Heart right ventricle (tissue), 16 donors: Measurements from ENCODE around the gene ZMIZ1. TPM values are rescaled to one million over a fixed set of nuclear protein-coding genes. Genes with fewer than 3 reads are reported as not detected.

Experiments used
- ATAC-seq, 8 donors: fragments of 200-7000 bp; cut with Tn5 transposase; one replicate each; pipeline ENCODE4 v1.9.1; 2020; ENCODE audit warnings: mild to moderate bottlenecking in 8 of 8, moderate library complexity in 8 of 8, moderate number of reproducible peaks in 1 of 8
- DNase-seq, 2 donors: peaks; one replicate each; pipeline ENCODE4 v3.0.0-alpha.2; 2020
- H3K27ac ChIP-seq, 10 donors: fragments of 200-600 bp; sonication (generic) in 2 of 10; one replicate each; pipeline versions ENCODE4 v1.5.0 to v1.8.0; 2020 to 2022; ENCODE audit warnings: mild to moderate bottlenecking in 3 of 10
- H3K27me3 ChIP-seq, 7 donors: fragments of 200-600 bp; one replicate each; pipeline ENCODE4 v1.8.0; 2021 to 2022; ENCODE audit warnings: mild to moderate bottlenecking in 2 of 7
- H3K36me3 ChIP-seq, 9 donors: fragments of 200-600 bp; sonication (generic) in 1 of 9; one replicate each; pipeline versions ENCODE4 v1.5.0 to v1.8.0; 2020 to 2022; ENCODE audit warnings: mild to moderate bottlenecking in 2 of 9
- H3K4me1 ChIP-seq, 9 donors: fragments of 200-600 bp; sonication (generic) in 1 of 9; one replicate each; pipeline versions ENCODE4 v1.5.0 to v1.8.0; 2020 to 2022; ENCODE audit warnings: mild to moderate bottlenecking in 4 of 9
- H3K4me3 ChIP-seq, 10 donors: fragments of 200-600 bp; sonication (generic) in 2 of 10; one replicate each; pipeline versions ENCODE4 v1.5.0 to v1.8.0; 2020 to 2022; ENCODE audit warnings: mild to moderate bottlenecking in 7 of 10, moderate library complexity in 2 of 10
- H3K9me3 ChIP-seq, 11 donors: fragments of 200-600 bp in 10 of 11; sonication (generic) in 2 of 11; one replicate each; pipeline versions ENCODE4 v1.5.0 to v1.8.0; 2013 to 2022; ENCODE audit warnings: mild to moderate bottlenecking in 2 of 11, control low read depth in 1 of 11, moderate library complexity in 1 of 11
- WGBS, 2 donors: extraction: QIAGEN DNeasy Blood & Tissue Kit; methylation state at CpG; one replicate each; pipeline ENCODE4 v1.1.7; 2013; ENCODE audit warnings: inconsistent platforms in 1 of 2; 5-methylcytosine and 5-hydroxymethylcytosine counted together
- intact Hi-C, 10 donors: fragments of 100-400 bp; cut with DNase I; formaldehyde crosslinking; loops; one replicate each; pipeline versions ENCODE4 v1.11.1 to v1.14.2; 2022
- polyA plus RNA-seq, 2 donors: library from polyadenylated mRNA; stranded (reverse); fragments of 200-250 nt; gene quantifications; one replicate each; pipeline ENCODE4 v1.2.3, GENCODE V29; 2013
- total RNA-seq, 10 donors: library from RNA; stranded (reverse); fragmentation: NEBNext Ultra II Directional in 3 of 10; extraction: Animal tissue kit (Norgen Biotek cat#: 25700) in 3 of 10; gene quantifications; one replicate each; pipeline versions ENCODE4 v1.2.1 to v1.2.4, GENCODE V29; 2021 to 2023
- TF ChIP-seq, protein P1 (sequence below), 9 donors: fragments of 200-600 bp; sonication (generic) in 2 of 9; IDR thresholded peaks; one replicate each; pipeline versions ENCODE4 v1.5.0 to v1.8.0; 2021 to 2022; ENCODE audit warnings: antibody characterized with exemption in 9 of 9, mild to moderate bottlenecking in 5 of 9, moderate library complexity in 1 of 9
- donor health status: Arrhythmogenic right ventricular cardiomyopathy.
- donor health status: ischemic (EF 13 %, LVEDD 7.1; RV severe dilation, severe dysfunction).
- donor health status: healthy with polysubstance abuse.
- donor health status: DM: no; HTN: yes; CAD: no.
- donor health status: DM: no; HTN: no; CAD: no.
- donor health status: ischemic (EF 25% LVEDD 6.9; RV normal size, moderate dysfunction).
- donor health status: ischemic (EF 25% LVEDD 5.7; RV mildly dilated, moderate dysfunction).
- donor health status: healthy.
- donor health status: DM: yes; HTN: yes; CAD: no.
- donor health status: Ischemic cardiomyopathy.
- donor health status: ischemic (EF 35%, LVEDD 5.7; RV mildly dilated, moderate dysfunction).
- donor health status: nonischemic (EF 11% LVEDD 7.7; RV severe dilation, severe dysfunction).
- donor health status: DM: yes; HTN: yes; CAD: no.
- donor health status: PGD.
- donor health status: ischemic (EF 29% LVEDD 5.4; RV normal size, mild dysfunction).
- donor health status: nonischemic (EF 23%, LVEDD 6.1; RV moderate dilation, normal function).

Gene ZMIZ1
- total and polyA plus RNA-seq, 12 donors: 24.2 to 61.5 (median 49.8) TPM

DNA sequence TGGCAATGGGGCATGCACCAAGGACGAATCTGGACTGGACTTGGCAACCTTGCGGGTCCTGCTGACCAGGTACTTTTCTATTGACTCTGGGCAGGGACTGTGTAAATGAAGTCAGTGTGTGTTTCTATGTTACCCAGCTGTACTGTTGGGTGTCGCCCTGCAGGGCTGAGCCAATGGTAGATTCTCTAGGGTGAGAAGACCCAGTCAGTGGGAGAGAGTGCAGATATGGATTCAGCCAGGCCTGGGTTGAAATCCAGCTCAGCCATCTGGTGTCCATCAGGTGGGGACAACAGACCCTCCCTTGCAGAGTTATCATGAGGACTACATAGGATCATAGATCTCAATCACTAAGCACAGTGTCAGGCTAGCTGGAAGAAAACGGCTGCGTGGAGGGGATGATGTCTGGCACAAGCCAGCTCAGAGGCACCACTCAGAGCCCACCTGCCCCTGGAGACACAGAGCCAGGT, 273.6 kb downstream of the ZMIZ1 start:
- no peak for ATAC-seq
- WGBS, 2 donors: 94 to 97% methylated on average over 5 of the region's 5 CpGs

DNA sequence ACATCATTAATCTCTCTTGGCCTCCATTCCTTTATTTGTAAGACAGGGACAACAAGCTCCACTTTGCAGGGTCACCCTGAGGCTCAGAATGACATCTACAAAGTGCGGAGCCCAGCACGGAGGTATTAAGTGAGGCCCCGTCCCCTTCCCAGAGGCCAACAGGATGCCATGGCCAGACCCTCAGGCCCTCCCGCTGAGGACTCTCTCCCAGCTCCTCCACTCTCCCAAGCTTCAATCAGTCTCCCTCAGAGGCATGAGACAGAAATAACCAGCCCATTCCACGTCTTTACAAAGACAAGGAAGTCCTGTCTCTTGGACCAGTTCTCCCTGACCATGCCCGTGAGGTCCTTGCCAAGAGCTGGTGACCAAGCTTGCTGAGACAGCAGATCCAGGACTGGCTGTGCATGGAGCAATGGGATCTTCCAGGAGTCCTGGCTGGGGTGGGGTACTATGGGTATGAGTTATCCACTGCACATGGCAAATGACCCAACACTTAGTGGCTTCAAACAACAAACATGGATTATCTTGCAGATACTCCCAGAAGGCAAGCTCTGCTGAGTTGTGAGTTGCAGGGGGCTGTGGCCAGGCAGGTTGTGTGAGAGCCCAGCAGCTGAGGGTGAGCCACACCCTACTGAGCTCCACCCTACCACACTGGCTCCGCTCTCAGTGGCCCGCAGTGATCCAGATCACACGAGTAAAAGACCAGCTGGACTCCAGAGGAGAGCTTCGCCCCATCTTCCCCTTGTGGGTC, 274.2 kb downstream of the ZMIZ1 start:
- H3K9me3 ChIP-seq: no peaks in the 10 kb centered on the region

More for the DNA sequence above, 273.6 kb downstream of the ZMIZ1 start:
- TF ChIP-seq, protein P1, sequence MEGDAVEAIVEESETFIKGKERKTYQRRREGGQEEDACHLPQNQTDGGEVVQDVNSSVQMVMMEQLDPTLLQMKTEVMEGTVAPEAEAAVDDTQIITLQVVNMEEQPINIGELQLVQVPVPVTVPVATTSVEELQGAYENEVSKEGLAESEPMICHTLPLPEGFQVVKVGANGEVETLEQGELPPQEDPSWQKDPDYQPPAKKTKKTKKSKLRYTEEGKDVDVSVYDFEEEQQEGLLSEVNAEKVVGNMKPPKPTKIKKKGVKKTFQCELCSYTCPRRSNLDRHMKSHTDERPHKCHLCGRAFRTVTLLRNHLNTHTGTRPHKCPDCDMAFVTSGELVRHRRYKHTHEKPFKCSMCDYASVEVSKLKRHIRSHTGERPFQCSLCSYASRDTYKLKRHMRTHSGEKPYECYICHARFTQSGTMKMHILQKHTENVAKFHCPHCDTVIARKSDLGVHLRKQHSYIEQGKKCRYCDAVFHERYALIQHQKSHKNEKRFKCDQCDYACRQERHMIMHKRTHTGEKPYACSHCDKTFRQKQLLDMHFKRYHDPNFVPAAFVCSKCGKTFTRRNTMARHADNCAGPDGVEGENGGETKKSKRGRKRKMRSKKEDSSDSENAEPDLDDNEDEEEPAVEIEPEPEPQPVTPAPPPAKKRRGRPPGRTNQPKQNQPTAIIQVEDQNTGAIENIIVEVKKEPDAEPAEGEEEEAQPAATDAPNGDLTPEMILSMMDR (IDR thresholded peaks at IDR 0.05): no peak
- H3K4me1 ChIP-seq: peaks cover 0 to 26% (median 8%) of the 10 kb centered on the region in 9 donors
- DNase-seq: no peak
- H3K27ac ChIP-seq: no peak overlapping the region
- no peaks in the 10 kb centered on the region for H3K36me3 ChIP-seq
- no peak overlapping the region for H3K4me3 ChIP-seq
- no peaks in the 10 kb centered on the region for H3K27me3 ChIP-seq
- no peaks in the 10 kb centered on the region for H3K9me3 ChIP-seq
- intact Hi-C loops: loop anchor here in 1 of 10 donors (10.0 kb wide), 1 partner anchor 98 kb away; no protein-coding TSS in a partner anchor

DNA sequence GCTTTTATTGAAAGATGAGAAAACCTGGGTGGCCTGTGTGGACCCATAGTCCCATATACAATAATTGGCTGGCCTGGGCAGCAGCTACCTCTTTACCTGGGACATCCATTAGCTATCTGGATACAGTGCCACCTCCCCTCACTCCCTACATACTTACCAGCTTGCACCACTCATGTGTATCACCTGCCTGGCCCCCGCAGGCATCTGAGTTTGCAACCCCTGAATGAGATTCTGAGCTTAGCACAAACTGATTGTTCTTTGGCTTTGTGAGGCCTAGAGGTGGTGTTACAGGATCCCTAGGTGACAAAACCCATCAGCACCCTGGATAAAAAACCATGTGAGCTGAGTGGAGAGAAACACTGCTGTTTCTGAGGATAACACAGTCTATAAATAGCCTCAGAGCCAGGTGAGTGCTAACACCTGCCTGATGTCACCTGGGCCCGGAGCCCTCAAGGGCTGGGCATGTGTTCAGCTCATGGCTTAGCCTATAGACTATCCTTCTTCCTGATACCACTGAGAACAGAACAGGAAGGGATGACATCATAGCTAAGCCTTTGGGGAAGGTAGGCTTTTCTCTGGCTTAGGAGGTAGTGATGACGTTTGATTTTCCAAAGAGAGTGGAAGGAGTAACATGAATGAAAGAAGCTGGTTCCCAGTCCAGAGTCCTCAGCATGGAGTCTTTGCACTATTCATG, 275.9 kb downstream of the ZMIZ1 start:
- peaks cover 3 to 46% (median 27%) of the 10 kb centered on the region in 9 donors for H3K4me1 ChIP-seq
- DNase-seq: no peak
- peaks cover 0 to 9% (median 3%) of the 10 kb centered on the region in 9 donors for H3K36me3 ChIP-seq
- no peak overlapping the region for H3K27ac ChIP-seq
- 89 to 90% methylated on average over 3 of the region's 3 CpGs for WGBS, 2 donors
- no peak for ATAC-seq
- TF ChIP-seq, protein P1 (IDR thresholded peaks at IDR 0.05): no peak
- H3K27me3 ChIP-seq: no peaks in the 10 kb centered on the region
- intact Hi-C loops: loop anchor here in 1 of 10 donors (10.0 kb wide), 1 partner anchor 100 kb away; no protein-coding TSS in a partner anchor
- H3K4me3 ChIP-seq: no peak overlapping the region
- no peaks in the 10 kb centered on the region for H3K9me3 ChIP-seq

More for the DNA sequence above, 274.2 kb downstream of the ZMIZ1 start:
- no peak for DNase-seq
- ATAC-seq: no peak
- Histone ChIP-seq H3K4me1 (peaks cover under 1 to 29% (median 10%) of the 10 kb centered on the region in 9 donors), H3K27ac (no peak overlapping the region), H3K4me3 (no peak overlapping the region), H3K27me3 (no peaks in the 10 kb centered on the region), H3K36me3 (no peaks in the 10 kb centered on the region)
- intact Hi-C loops: loop anchor here in 1 of 10 donors (10.0 kb wide), 1 partner anchor 98 kb away; no protein-coding TSS in a partner anchor
- 85 to 90% methylated on average over 10 of the region's 10 CpGs for WGBS, 2 donors
- TF ChIP-seq, protein P1 (IDR thresholded peaks at IDR 0.05): no peak

DNA sequence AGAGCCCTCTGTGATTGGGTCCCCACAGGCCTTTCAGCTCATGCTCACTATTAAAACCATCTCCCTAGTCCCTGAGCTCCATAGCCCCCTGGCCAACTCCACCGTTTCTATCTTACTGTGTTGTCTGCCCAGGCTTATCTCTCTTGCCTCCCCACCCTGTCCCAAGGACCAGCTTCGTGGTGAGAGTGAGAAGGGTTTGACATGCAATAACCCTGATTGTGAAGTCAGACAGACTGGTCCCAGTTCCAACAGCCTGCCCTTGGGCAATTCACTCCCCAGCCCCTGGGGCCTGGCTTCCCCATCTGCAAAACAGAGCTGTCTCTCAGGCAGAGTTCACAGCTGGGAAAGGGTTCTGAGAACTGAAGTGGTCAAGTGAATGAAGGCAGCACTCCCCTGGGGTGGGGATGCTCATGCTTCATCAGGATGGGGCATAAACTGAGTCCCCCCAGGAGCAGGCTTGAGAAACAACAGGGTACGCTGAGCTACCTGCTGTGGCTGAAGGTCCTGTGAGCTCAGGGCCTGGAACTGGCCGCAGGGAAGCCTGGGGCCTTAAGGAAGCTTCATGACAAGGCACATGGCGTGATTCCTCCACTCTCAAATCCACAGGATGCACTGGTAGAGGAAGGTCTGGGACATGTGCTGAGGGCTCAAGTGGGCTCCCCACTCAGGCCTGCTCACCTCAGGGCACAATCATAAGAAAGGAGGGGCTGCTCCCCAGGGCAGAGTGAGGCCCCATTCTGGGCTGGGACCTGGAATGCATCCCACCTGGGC, 276.7 kb downstream of the ZMIZ1 start:
- intact Hi-C loops: loop anchor here in 1 of 10 donors (10.0 kb wide), 1 partner anchor 101 kb away; no protein-coding TSS in a partner anchor
- no peak overlapping the region for H3K27ac ChIP-seq

More for the DNA sequence above, 276.7 kb downstream of the ZMIZ1 start:
- Histone ChIP-seq H3K9me3 (no peaks in the 10 kb centered on the region), H3K4me3 (no peak overlapping the region), H3K27me3 (no peaks in the 10 kb centered on the region), H3K4me1 (peaks cover 3 to 51% (median 29%) of the 10 kb centered on the region in 9 donors), H3K36me3 (peaks cover 0 to 17% (median 11%) of the 10 kb centered on the region in 9 donors)
- TF ChIP-seq, protein P1 (IDR thresholded peaks at IDR 0.05): no peak
- no peak for ATAC-seq
- DNase-seq: no peak
- 58 to 75% methylated on average over 5 of the region's 5 CpGs for WGBS, 2 donors
